Upper lobe of left lung (tissue), 4 donors: ENCODE results near the gene TERT.

ENCODE experiments used
- EP300 ChIP-seq, 4 donors: sonication (generic); formaldehyde crosslinking; IDR thresholded peaks; one replicate each; pipeline ENCODE4 v1.5.1; 2017; ENCODE audit warnings: antibody characterized with exemption in 4 of 4, control low read depth in 2 of 4
- POLR2A ChIP-seq, 4 donors: fragments of 450-650 bp; IDR thresholded peaks; one replicate each; pipeline ENCODE4 v1.5.1; 2016 to 2017; ENCODE audit warnings: antibody characterized with exemption in 4 of 4, mild to moderate bottlenecking in 2 of 4
- POLR2AphosphoS5 ChIP-seq, 2 donors: sonication (generic); formaldehyde crosslinking; IDR thresholded peaks; one replicate each; pipeline ENCODE4 v1.5.1; 2017; ENCODE audit warnings: antibody characterized with exemption in 2 of 2
- TF ChIP-seq, protein P1 (sequence below), 6 experiments: fragments of 450-650 bp in 4 of 6; fragments of 200-600 bp in 2 of 6; sonication (generic) in 2 of 6; IDR thresholded peaks; one replicate each; pipeline ENCODE4 v1.5.1; 2016 to 2019; ENCODE audit warnings: antibody characterized with exemption in 6 of 6

DNA sequence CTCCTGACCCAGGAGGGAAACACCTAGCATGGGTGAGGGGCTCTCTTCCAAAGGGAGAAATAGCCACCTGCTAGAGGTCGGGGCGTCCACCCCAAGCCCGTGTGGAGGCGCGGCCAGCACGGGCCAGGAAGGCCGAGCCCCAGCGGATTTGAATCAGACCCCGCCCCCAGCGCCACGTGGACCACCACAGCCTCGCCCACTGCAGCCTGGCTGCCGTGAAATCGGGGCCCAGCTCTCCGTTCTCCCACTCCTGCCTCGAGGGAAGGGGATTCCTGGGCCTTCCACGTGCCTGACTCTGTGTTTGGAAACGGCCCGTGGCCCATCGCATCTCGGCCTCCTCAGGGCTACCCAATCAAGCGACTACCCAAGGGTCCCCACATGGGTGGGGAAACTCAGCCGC, 38.1 kb downstream of the TERT start:
- TF ChIP-seq POLR2AphosphoS5 (IDR thresholded peaks at IDR 0.05), result no peak
- TF ChIP-seq POLR2A (IDR thresholded peaks at IDR 0.05), result no peak
- TF ChIP-seq EP300 (IDR thresholded peaks at IDR 0.05), result no peak
- TF ChIP-seq, protein P1, sequence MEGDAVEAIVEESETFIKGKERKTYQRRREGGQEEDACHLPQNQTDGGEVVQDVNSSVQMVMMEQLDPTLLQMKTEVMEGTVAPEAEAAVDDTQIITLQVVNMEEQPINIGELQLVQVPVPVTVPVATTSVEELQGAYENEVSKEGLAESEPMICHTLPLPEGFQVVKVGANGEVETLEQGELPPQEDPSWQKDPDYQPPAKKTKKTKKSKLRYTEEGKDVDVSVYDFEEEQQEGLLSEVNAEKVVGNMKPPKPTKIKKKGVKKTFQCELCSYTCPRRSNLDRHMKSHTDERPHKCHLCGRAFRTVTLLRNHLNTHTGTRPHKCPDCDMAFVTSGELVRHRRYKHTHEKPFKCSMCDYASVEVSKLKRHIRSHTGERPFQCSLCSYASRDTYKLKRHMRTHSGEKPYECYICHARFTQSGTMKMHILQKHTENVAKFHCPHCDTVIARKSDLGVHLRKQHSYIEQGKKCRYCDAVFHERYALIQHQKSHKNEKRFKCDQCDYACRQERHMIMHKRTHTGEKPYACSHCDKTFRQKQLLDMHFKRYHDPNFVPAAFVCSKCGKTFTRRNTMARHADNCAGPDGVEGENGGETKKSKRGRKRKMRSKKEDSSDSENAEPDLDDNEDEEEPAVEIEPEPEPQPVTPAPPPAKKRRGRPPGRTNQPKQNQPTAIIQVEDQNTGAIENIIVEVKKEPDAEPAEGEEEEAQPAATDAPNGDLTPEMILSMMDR (IDR thresholded peaks at IDR 0.05), result no peak
